ENCODE data around the gene ACAA2.
"Not testable (repeated sequence)": the region's sequence is repeated elsewhere in the genome, so short reads cannot be mapped to it uniquely, and the experiment has no call there.

ACAA2 gene

GRCh38 chr18:49839012-49839411, 25.7 kb upstream of the ACAA2 start:
- TF ChIP-seq, protein P1, sequence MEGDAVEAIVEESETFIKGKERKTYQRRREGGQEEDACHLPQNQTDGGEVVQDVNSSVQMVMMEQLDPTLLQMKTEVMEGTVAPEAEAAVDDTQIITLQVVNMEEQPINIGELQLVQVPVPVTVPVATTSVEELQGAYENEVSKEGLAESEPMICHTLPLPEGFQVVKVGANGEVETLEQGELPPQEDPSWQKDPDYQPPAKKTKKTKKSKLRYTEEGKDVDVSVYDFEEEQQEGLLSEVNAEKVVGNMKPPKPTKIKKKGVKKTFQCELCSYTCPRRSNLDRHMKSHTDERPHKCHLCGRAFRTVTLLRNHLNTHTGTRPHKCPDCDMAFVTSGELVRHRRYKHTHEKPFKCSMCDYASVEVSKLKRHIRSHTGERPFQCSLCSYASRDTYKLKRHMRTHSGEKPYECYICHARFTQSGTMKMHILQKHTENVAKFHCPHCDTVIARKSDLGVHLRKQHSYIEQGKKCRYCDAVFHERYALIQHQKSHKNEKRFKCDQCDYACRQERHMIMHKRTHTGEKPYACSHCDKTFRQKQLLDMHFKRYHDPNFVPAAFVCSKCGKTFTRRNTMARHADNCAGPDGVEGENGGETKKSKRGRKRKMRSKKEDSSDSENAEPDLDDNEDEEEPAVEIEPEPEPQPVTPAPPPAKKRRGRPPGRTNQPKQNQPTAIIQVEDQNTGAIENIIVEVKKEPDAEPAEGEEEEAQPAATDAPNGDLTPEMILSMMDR (IDR thresholded peaks at IDR 0.05; ENCODE audit: low read depth, low read length) = no peak

GRCh38 chr18:49838381-49838780, 25.0 kb upstream of the ACAA2 start:
- TF ChIP-seq, protein P1 (IDR thresholded peaks at IDR 0.05; ENCODE audit: low read depth, low read length) = no peak
- no peak for DNase-seq (ENCODE audit: extremely low read depth, low read depth)

More at GRCh38 chr18:49839012-49839411, 25.7 kb upstream of the ACAA2 start:
- no peak for DNase-seq (ENCODE audit: extremely low read depth, low read depth)

DNA sequence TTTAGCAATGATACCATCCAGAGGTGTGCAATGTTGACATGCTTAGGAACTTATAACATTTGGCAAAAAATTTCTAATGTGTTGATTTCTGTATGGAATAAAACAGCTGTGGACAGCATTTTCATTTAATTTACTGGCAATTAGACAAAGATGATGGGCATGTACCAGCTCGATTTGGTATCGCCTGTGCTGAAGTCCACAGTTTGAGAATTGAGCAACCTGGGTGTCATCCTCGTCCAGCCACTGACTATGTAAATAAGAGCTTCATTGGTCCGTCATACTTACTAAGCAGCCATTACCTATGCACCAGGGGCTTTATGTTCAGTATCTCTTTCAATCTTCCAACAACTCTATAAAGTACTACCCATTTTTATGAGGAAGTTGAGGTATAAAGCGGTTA, 24.6 kb upstream of the ACAA2 start:
- TF ChIP-seq, protein P1 (IDR thresholded peaks at IDR 0.05; ENCODE audit: low read depth, low read length) = no peak
- no peak for DNase-seq (ENCODE audit: extremely low read depth, low read depth)

DNA sequence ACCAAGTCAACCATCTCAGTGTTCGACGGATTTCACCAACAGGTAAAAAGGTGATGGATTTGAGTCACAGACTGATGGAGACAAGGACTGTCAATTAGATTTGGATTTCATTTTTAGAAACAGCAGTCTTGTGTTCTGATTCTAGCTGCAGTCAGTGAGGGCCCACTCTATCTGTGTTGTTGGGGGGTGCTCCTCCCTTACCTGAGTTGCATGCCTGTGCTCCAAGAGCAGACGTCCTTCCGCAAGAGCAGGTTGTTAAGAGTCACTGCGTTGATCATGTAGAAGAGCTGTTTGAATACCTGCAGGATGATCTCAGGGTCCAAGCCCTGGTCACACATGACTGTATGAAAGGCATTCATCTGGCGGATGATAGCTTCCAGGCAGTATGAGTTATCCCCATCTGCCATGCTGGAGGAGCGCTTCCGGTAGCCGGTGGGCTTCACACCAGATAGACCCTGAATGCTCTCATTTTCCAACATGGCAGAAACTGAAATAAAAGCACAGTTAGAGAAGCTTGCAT, 24.0 kb upstream of the ACAA2 start:
- not testable (repeated sequence) for DNase-seq (ENCODE audit: extremely low read depth, low read depth)

GRCh38 chr18:49835405-49835804, 22.1 kb upstream of the ACAA2 start:
- no peak for DNase-seq (ENCODE audit: extremely low read depth, low read depth)
- TF ChIP-seq, protein P1 (IDR thresholded peaks at IDR 0.05; ENCODE audit: low read depth, low read length) = no peak

GRCh38 chr18:49834258-49834657, 20.9 kb upstream of the ACAA2 start:
- DNase-seq (ENCODE audit: extremely low read depth, low read depth) = no peak
- TF ChIP-seq, protein P1 (IDR thresholded peaks at IDR 0.05; ENCODE audit: low read depth, low read length) = no peak

DNA sequence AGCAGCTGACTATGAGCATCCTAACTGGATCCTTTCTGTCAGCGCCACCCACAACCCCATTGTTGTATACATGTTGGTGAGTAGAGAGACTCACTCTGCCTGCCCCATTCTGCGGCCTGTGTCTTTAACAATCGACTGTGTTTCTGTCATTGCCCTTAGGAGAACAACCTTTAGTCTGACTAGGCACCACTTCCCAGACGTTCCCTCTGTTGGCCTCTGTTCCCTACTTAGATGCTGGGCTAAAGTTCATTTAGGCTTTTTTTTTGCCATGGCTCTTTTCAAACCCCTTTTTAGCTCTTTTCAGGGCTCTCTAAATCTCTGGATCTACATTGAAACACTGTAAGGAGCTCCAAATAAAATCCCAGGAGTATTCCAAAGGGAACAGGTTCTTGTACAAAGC, 20.5 kb upstream of the ACAA2 start:
- TF ChIP-seq, protein P1 (IDR thresholded peaks at IDR 0.05; ENCODE audit: low read depth, low read length) = no peak
- no peak for DNase-seq (ENCODE audit: extremely low read depth, low read depth)

GRCh38 chr18:49832221-49832647, 18.9 kb upstream of the ACAA2 start:
- TF ChIP-seq, protein P1 (IDR thresholded peaks at IDR 0.05; ENCODE audit: low read depth, low read length) = no peak
- no peak for DNase-seq (ENCODE audit: extremely low read depth, low read depth)
